HepG2 (cell line): ENCODE data around the gene ZBTB45. TPM values are rescaled to one million over a fixed set of nuclear protein-coding genes. Genes with fewer than 3 reads are reported as not detected.

Source experiments
- AHDC1 ChIP-seq: sonication (generic); formaldehyde crosslinking; IDR thresholded peaks from 2 replicates; pipeline ENCODE4 v1.5.1; 2020; ENCODE audit warnings: mild to moderate bottlenecking, missing genetic modification reagents, borderline replicate concordance
- CEBPG ChIP-seq: IDR thresholded peaks from 2 replicates; pipeline ENCODE4 v1.6.1; 2016
- DZIP1 ChIP-seq: sonication (generic); formaldehyde crosslinking; IDR thresholded peaks from 2 replicates; pipeline ENCODE4 v1.5.0; 2020; ENCODE audit warnings: mild to moderate bottlenecking, missing genetic modification reagents
- PCBP2 ChIP-seq: fragments of 200-400 bp; formaldehyde crosslinking; optimal IDR thresholded peaks from 2 replicates; pipeline ENCODE3; 2018; ENCODE audit warnings: low read length, low read depth; ENCODE audit not compliant: poor library complexity, severe bottlenecking
- POGK ChIP-seq: sonication (generic); formaldehyde crosslinking; conservative IDR thresholded peaks from 2 replicates; pipeline ENCODE4 v1.8.0; 2022; ENCODE audit warnings: mild to moderate bottlenecking, moderate library complexity, missing genetic modification reagents
- SETDB1 ChIP-seq: sonication (generic); formaldehyde crosslinking; IDR thresholded peaks from 2 replicates; pipeline ENCODE4 v1.5.1; 2020; ENCODE audit warnings: missing genetic modification reagents, mild to moderate bottlenecking, borderline replicate concordance
- SYNCRIP ChIP-seq: fragments of 200-400 bp; formaldehyde crosslinking; IDR thresholded peaks from 2 replicates; pipeline ENCODE4 v1.6.1; 2018; ENCODE audit warnings: mild to moderate bottlenecking, low read depth, low read length; ENCODE audit not compliant: insufficient read depth
- TBP ChIP-seq: sonication (generic); formaldehyde crosslinking; IDR thresholded peaks from 2 replicates; pipeline ENCODE4 v1.5.0; 2020; ENCODE audit warnings: missing genetic modification reagents
- XBP1 ChIP-seq: sonication (generic); formaldehyde crosslinking; IDR thresholded peaks from 2 replicates; pipeline ENCODE4 v1.5.0; 2020; ENCODE audit warnings: missing genetic modification reagents
- ZFX ChIP-seq: sonication (generic); formaldehyde crosslinking; IDR thresholded peaks from 2 replicates; pipeline ENCODE4 v1.4.0; 2020; ENCODE audit warnings: mild to moderate bottlenecking, low read depth, missing genetic modification reagents, moderate library complexity
- ZMAT3 ChIP-seq: sonication (generic); formaldehyde crosslinking; conservative IDR thresholded peaks from 2 replicates; pipeline ENCODE4 v1.7.0; 2021; ENCODE audit warnings: missing genetic modification reagents
- ZNF207 ChIP-seq: fragments of 450-650 bp; IDR thresholded peaks from 2 replicates; pipeline ENCODE4 v1.6.1; 2016; ENCODE audit warnings: antibody characterized with exemption, borderline replicate concordance
- ZNF331 ChIP-seq: sonication (generic); formaldehyde crosslinking; IDR thresholded peaks from 2 replicates; pipeline ENCODE4 v1.4.0; 2020; ENCODE audit warnings: missing genetic modification reagents
- polyA plus RNA-seq, 8 experiments: library from polyadenylated mRNA; depleted of rRNA in 3 of 8; stranded (reverse) in 7 of 8; unstranded in 1 of 8; fragments of >200 nt; fragmentation: Illumina TruSeq in 4 of 8; extraction: Trizol in 4 of 8; gene quantifications; 2 replicates each; pipeline versions ENCODE4 v1.2.1 to v1.2.3, GENCODE V29; 2011 to 2016; ENCODE audit warnings: low read depth in 4 of 8, missing spikeins in 1 of 8, mixed read lengths in 1 of 8; ENCODE audit not compliant: insufficient read depth in 1 of 8
- total RNA-seq, 5 experiments: library from RNA; depleted of rRNA; stranded (reverse); fragments of >200 nt; fragmentation: Illumina TruSeq; extraction: Trizol; gene quantifications; 2 replicates each; pipeline ENCODE4 v1.2.3, GENCODE V29; 2016; ENCODE audit warnings: low read depth in 1 of 5
- TF ChIP-seq, protein P1 (sequence below): sonication (generic); formaldehyde crosslinking; IDR thresholded peaks from 2 replicates; pipeline ENCODE4 v1.8.0; 2022; ENCODE audit warnings: missing genetic modification reagents, low read depth, mild to moderate bottlenecking, borderline replicate concordance
- TF ChIP-seq, protein P2 (sequence below): sonication (generic); formaldehyde crosslinking; IDR thresholded peaks from 2 replicates; pipeline ENCODE4 v1.5.0; 2020; ENCODE audit warnings: mild to moderate bottlenecking, missing genetic modification reagents, moderate library complexity

ZBTB45 gene
- total and polyA plus RNA-seq, 2 of the 13 experiments (the other 11 are each of a cell fraction or from before 2014, with no cell fraction given) = 3.0 to 3.7 TPM

- TF ChIP-seq AHDC1 (CRISPR knock-in tag) (0 out of 2 replicates have a peak, but pooled peaks have one; percentile 29), ZFX (CRISPR knock-in tag) (peak; percentile 74; the same call in 1 of the 2 replicates), PCBP2 (no peak), XBP1 (no peak), ZNF331 (CRISPR knock-in tag) (peak; percentile 85), DZIP1 (CRISPR knock-in tag) (no peak), SETDB1 (CRISPR knock-in tag) (no peak), POGK (CRISPR knock-in tag) (peak; percentile 84), ZNF207 (no peak), TBP (no peak), CEBPG (CRISPR knock-in tag) (peak; percentile 65), SYNCRIP (no peak), ZMAT3 (peak; percentile 76; the same call in 1 of the 2 replicates)
- TF ChIP-seq, protein P1, sequence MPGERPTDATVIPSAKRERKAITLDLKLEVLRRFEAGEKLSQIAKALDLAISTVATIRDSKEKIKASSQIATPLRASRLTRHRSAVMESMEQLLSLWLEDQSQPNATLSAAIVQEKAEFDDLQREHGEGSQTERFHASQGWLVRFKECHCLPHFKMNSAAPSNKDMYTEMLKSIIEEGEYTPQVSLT (CRISPR knock-in tag) = no peak
- TF ChIP-seq, protein P2, sequence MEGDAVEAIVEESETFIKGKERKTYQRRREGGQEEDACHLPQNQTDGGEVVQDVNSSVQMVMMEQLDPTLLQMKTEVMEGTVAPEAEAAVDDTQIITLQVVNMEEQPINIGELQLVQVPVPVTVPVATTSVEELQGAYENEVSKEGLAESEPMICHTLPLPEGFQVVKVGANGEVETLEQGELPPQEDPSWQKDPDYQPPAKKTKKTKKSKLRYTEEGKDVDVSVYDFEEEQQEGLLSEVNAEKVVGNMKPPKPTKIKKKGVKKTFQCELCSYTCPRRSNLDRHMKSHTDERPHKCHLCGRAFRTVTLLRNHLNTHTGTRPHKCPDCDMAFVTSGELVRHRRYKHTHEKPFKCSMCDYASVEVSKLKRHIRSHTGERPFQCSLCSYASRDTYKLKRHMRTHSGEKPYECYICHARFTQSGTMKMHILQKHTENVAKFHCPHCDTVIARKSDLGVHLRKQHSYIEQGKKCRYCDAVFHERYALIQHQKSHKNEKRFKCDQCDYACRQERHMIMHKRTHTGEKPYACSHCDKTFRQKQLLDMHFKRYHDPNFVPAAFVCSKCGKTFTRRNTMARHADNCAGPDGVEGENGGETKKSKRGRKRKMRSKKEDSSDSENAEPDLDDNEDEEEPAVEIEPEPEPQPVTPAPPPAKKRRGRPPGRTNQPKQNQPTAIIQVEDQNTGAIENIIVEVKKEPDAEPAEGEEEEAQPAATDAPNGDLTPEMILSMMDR (CRISPR knock-in tag) = peak; percentile 67
Observed at GRCh38 chr19:58499021-58499927, 20.3 kb downstream of the ZBTB45 start (continued).
